ENCODE results near the gene SIGLEC15.
"Not testable (repeated sequence)": the region's sequence is repeated elsewhere in the genome, so short reads cannot be mapped to it uniquely, and the experiment has no call there.

The SIGLEC15 gene, protein sequence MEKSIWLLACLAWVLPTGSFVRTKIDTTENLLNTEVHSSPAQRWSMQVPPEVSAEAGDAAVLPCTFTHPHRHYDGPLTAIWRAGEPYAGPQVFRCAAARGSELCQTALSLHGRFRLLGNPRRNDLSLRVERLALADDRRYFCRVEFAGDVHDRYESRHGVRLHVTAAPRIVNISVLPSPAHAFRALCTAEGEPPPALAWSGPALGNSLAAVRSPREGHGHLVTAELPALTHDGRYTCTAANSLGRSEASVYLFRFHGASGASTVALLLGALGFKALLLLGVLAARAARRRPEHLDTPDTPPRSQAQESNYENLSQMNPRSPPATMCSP

DNA sequence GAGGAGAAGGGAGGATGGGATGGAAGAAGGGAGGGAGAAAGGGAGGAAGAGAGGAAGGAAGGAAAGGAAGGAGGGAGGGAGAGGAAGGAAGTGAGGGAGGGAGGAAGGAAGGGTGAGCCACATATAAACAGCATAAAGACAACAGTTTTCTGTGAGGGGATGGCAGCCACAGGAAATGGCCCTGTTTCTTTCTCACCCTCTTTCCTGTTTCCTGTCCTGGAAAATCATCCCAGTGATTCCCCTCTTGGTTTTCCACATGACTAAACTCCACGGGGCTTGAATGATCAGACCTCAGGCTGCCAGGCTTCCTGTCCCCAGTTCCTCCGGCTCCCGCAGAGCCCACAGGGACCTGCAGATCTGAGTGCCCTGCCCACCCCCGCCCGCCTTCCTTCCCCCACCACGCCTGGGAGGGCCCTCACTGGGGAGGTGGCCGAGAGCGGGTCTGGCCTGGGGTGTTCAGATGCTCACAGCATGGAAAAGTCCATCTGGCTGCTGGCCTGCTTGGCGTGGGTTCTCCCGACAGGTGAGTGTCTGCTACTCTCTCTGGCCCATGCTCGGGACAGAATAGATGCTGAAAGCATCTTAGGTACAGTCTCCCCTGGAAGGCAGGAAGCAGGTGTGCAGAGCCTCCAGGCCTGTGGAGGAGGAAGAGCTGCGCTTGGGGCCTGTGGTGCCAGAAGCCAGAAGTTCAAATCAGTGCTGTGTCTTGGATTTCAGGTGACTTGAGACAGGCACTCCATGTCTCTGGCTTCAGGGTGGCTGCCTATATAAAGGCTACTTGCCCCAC is at the start of gene SIGLEC15:
SIGLEC15 (plus strand) TSS at position 418 of the 787 bp plus-strand sequence; CDS start at position 472, 54 bp downstream.
- no peak for DNase-seq (ENCODE audit: low spot score)

DNA sequence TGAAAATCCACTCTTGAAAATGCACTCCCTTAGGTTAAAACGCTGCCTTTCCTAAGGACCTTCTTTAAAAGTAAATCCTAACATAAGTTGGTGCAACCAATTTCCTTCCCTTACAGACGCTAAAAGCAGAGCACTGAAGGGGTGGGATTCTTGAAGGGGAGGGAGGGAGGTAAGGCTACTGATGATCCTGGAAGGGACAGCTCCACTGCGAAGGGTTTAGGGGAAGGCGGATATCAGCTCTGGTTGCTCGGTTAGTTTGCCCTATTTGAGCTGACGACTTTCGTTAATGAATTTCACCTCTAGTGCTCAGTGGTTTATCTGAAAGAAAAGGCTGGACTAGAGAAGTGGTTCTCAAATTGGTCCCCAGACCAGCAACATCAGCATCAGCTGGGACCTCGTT is 49.7 kb upstream of the SIGLEC15 start:
- no peak for DNase-seq (ENCODE audit: low spot score)

DNA sequence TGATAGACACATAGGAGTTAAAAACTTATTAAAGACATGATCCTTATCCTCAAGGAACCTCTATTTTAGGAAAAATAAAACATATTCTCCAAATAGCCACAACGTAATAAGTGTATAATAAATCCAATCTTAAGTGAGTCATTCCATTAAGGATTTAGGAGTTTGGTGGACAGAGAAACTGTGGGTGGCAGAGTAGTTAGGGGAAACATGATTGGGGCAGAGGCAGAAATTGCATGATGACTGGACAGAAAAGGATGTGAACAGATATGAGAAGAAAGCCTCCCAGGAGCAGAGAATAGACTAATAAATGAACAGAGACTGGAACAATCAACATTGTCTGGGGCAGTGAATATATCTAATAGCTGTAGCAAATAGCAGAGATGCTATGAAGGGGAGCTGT is 48.1 kb upstream of the SIGLEC15 start:
- peak; percentile 82 for DNase-seq (ENCODE audit: low spot score)

DNA sequence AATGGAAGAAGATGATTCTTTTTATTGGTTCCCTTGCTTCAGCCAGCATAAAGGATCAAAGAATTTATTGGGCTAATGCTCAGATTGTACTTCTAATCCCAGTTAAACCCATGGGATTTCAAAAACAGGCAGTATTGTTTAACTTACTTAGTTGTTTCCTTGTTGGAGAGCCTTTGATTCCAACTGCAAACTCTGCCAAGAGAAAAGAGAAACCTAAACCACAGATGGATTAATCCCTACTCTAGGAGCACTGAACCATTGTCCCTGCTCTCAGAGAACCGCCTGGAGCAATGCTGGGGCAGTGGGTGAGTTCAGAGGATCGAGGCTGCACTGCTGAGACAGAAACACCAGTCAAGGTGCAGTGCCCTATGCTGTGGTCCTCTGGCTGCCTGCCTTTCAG is 44.9 kb upstream of the SIGLEC15 start:
- DNase-seq (ENCODE audit: low spot score) = no peak

DNA sequence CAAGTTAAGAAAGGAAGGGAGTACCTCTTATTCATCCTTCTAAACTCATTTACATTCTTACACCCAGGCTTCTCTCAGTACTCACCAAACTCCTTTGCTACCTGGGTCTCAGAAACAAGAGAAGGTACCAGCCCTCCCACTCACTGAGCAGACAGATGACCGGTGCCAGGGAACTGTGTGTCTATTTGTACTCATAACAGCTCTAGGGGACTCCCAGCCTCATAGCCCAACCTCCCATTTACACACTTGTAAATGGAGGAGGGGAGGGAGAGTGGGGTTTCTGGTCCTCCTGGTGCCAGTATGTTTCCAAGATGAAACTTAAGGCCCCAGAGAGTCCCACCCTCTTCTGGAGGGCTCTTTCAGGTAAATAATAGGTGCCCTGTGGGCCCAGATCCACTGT is 42.8 kb upstream of the SIGLEC15 start:
- DNase-seq (ENCODE audit: low spot score) = no peak

DNA sequence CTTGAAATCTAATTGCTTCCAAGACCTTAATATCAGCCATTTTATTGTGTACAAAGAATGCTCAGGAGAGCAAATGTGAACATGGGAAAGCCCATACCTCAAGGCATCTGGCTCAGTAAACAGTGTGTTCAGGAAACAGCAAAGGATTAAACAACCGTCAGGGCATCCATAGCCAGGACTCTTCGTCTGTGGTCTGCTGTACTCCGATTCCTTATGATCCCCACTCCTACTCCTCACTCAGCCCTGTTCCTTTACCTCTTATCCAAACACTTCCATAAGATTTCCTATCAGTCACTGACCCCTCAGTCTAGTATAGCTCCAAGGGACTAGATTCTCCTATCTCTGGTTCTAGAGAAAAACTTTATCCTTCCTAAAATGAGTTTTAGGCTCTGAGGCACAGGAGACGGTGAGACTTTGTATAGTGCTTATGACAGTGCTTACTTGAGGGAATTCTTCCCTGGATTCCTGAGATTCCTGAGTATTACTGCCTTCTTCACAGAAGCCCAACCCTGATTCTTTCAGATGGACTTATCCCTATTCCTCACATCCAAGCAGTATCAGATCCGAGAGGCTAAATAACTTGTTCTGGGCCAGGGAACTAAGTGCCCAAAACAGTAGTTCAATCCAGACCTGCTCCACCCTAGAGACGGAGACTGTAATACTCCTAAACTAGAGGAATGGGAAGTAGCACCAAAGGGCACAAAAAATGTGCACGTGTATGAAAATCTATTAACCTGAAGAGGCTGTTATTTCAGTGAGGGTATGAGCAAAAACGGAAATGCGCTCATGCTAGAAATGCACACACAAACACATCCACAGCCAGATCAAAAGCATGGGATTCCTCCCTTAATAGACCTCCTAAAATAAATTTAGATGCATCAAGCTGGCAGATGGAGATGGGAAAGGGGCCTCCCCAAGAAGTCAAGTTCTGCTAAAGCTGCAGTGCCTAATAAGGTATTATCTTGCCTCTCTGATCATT is 42.1 kb upstream of the SIGLEC15 start:
- DNase-seq (ENCODE audit: low spot score) = peak; percentile 71

DNA sequence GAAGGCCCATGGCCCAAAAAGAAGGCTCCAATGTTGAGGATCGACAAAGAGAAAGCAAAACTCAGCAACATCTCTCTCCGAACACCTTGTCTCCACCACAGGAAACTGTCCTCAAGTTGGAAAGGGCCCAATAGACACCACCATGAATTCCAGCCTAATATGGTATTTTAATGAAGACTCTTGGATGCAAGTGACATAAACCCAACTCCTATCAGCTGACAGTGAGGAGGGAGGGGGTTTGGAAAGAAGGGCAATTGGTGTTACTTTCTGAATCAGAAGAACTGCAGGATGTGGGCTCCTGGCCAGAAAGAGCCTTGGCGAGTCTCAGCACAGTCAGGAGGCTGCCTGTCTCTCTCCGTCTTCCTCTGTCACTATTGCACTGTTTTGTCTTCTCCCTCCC is 40.3 kb upstream of the SIGLEC15 start:
- no peak for DNase-seq (ENCODE audit: low spot score)

DNA sequence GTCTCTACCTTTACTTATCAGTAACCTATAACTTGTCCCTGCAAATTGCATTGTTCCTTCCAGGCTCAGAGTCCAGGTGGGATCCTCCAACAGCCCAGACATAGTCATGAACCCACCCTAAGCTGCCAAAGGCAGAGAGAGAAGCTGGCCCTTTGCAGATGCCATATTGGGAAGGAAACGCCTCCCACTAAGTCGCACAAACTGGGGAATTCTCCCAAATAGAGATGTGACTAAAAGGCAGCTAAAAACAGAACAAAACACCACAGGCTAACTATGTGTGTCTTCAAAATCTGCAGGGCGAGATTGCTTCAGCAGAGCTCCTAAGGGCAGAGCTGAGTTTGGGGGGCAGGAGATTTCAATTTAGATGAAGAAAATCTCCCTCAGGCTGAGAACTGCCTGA is 38.5 kb upstream of the SIGLEC15 start:
- DNase-seq (ENCODE audit: low spot score) = no peak

DNA sequence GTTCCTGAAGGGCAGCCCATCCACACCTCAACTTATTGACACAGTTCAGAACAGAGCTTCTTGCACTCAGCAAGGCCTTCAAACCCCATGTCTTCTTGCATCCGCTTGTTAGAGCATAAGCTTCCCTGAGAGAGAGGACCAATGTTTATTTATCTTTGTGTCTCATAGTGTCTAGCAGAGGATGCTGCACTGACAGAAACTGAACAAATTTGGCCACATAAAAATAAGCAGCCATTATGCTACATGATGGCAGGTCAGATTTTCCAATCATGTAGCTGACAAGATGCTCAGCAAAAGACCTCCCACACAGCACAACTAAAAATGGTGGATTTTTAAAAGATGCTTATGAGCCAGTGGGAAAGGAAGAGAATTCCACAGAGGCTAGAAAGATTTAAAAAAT is 38.1 kb upstream of the SIGLEC15 start:
- DNase-seq (ENCODE audit: low spot score) = no peak

DNA sequence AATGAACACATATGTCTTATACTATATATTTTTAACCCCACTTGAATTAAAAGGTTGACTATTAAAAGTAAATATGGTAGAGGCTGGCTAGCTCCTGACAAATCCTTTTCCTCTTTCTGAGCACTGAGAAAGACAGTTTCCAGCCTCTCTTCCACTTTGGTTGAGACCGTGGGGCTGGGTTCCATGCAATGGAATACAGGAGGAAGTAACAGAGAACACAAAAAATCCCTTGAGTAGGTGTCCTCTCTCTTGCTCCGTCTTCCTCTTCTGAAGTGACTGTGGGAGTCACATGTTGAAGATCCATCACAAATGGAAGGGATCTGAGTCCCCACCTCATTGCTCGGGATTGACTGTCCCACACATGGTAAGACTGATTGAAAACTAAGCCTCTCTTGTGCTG is 36.6 kb upstream of the SIGLEC15 start:
- DNase-seq (ENCODE audit: low spot score) = no peak

DNA sequence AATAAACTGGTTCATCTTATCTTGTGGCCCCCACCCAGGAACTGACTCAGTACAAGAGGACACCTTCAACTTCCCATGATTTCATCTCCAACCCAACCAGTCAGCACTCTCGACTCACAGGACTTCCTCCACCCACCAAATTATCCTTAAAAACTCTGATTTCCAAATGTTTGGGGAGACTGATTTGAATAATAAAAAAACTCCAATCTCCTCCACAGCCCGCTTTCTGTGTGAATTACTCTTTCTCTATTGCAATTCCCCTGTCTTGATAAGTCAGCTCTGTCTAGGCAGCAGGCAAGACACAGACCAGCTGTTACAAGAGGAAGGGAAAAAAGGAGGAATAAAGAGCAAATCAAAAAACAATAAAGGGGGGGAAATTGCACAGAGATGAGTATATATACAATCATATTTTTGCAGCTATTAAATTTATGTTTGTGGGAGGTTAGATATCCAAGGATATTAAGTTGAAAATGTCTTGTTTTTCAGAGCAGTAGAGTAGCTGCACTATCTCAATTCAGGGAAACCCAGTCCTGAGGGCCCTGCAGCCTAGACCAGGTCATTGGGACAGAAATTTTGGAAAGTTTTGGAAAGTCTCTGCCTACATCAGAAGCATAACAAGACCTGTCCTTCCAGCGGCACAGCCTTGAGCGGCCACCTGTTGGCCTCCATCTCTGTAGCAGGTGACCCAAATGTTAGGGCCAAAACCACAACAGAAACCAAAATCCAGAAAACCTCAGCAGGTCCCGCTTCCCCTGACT is 32.8 kb upstream of the SIGLEC15 start:
- no peak for DNase-seq (ENCODE audit: low spot score)

DNA sequence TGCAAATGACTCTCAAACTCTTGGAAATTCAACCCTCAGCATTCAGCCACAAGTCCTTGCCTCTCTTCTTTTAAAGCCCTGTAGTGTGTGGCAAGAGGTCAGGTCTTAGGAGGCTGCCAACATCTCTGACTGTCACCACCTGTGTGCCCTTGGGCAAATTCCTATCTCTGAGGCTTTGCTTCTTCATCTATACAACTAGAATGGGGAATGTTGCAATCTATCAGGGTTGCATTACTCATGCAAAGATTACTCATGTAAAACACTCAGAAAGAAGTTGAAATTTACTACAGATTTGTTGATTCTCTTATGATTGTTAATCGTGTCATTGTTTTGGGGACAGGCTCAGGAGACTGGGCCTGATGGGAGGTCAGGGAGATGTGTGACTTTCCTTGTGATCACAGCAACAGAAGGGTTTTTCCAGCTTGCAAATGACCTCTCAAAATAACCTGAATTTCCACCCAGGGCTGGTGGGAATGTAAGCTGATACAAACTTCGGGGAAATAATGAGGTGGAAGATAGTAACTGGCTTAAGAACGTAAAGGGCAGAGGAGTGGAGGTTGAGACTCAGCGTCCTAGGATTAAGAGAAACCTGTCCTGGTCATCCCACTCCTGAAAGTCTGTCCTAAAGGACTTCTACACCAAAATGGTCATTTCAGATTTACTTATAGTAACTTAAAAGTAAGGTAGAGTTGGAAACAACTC is 32.1 kb upstream of the SIGLEC15 start:
- peak; percentile 89 for DNase-seq (ENCODE audit: low spot score)

DNA sequence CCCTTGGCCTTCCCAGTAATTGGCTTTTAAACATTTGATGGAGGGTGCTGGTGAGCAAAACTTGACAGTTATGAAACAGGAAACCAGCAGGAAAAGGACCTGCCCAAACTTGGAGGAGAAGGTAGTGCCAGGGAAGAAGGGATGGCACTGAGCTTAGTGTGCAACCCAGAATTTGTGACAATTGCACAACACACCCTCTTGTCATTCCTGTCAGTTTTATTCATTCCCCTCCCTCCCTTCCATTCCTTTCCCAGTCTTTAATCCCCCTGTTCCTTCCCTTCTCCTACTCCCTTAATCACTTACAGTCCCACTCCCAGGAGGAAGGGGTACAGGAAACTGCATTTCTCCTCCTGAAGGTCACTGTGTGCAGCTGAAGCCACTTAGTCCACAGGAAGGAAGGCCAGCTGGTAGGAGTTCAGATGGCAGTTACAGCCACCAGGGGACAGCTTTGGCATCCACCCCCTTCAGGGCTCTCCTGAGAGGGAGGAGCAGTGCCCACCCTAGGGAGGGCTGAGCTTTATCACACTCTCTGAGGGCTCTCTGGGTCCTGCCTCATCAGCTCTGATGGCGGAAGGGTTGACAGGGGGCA is 24.0 kb upstream of the SIGLEC15 start:
- DNase-seq (ENCODE audit: low spot score) = peak; percentile 13

DNA sequence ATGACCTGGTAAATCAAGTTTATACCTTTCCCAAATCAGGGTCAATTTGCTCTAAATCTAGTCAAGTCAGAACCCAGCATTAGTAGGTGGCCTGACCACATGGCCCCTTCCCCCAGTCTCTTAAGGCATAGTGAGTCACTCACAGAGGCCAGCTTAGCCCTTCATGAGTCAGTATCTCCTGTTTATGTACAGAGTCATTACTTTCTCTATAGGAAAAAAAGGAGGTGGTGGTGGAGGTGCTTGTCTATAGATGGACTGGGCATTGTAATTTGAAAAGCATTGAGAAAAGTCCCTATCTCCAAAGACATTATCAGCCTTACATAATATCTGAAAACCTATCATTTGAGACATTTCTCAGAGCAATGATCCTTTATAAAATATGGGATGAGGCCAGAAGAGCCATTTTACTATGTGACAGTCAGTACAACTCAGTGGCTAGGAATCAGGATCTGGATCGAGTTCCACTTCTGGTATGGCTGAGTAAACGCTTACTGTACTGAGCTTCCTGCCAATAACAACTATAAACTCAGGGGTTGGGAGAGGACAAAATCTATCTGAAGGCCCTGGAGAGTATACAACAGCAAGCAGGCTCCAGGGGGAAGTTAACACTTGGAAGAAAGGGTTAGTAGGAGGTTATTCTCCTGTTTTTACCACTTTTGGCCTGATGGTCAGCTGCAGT is 22.5 kb upstream of the SIGLEC15 start:
- peak; percentile 90 for DNase-seq (ENCODE audit: low spot score)

DNA sequence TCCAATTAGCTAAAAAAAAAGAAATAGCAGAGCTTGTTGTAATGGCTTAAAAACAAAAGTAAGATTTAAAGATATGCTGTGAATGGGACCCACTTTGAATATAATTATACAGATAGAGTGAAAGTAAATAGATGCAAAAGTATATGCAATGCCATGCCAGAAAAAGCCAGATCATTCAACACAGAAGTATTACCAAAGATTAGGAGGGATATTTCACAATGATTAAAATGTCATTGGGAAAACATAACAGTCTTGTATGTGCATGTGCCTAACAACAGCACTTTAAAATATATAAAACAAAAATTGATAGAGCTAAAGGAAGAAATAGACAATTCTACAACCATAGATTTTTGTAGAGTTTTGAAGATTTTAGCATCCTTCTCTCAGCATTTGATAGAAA is 19.9 kb upstream of the SIGLEC15 start:
- DNase-seq (ENCODE audit: low spot score) = no peak

DNA sequence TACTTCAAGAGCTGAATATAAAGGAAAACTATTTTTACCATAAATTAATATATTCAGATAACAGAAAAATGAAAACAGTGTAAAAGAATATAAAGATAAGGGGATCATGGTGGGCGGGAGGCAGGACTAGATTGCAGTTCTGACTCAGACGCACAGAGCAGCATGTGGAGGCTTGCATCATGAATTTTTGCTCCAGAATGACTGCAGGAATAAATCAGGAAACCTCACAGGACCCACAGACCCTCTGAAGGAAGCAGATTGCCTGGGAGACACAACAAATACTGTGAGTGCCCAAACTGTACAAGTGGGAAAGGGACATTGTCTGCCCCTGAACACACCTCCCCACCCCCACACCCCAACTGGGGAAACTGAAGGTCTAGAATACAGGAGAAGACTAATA is 19.2 kb upstream of the SIGLEC15 start:
- DNase-seq (ENCODE audit: low spot score) = no peak

DNA sequence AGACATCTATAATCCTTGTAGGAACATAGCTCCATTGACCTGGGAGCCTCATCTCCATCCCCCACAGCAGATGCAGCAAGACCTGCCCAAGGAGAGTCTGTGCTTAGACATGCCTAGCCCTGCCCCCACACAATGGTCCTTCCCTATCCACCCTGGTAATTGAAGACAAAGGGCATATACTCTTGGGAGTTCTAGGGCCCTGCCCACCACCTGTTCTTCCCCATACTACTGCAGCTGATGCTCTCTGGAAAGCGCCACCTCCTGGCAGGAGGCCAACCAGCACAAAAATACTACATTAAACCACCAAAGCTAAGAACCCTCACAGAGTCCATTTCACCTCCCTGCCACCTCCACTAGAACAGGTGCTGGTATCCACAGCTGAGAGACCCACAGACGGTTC is 18.3 kb upstream of the SIGLEC15 start:
- DNase-seq (ENCODE audit: low spot score) = not testable (repeated sequence)

DNA sequence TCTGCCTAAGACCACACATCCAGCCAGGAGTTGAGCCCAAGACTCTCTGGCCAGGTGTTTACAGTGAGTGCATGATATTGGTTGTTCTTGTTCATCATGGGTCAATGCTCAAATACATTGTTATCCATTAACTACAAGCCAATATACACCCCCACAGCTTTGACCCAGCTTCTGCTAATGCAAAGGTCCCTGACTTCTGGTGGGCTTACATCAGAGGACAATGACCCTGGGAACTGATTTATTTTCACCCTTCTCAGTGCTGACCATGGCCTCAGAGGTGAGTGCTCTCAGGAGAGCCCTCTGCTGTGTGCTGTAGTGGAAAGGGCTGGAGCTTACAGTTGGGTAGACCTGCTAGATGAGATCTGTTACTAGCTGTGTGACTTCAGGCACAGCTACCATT is 10.7 kb upstream of the SIGLEC15 start:
- DNase-seq (ENCODE audit: low spot score) = not testable (repeated sequence)

DNA sequence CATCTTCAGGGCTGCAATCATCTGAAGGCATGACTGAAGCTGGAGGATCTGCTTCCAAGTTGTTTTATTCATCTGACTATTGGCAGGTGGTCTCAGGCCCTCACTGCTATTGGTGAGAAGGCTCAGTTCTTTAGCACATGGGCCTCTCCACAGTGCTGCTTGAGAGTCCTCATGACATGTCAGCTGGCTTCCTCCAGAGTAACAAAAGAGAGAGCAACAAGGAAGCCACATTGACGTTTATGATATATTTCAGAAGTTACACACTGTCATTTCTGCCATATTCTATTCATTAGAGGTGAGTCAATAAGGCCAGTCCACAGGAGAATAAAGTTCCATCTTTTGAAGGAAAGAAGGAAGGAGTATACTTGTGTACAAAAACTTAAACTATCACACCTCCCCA is 7.9 kb upstream of the SIGLEC15 start:
- DNase-seq (ENCODE audit: low spot score) = no peak

DNA sequence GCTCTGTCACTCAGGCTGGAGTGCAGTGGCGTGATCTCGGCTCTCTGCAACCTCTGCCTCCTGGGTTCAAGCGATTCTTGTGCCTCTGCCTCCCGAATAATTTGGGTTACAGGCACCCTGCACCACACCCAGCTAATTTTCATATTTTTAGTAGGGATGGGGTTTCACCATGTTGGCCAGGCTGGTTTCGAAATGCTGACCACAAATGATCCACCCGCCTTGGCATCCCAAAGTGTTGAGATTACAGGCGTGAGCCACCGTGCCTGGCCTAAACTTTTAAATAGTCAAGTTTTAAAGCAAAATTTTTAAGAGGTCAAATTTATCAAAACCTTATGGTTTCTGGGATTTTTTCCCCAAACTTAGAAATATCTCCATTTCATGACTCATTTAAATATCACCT is 6.7 kb upstream of the SIGLEC15 start:
- DNase-seq (ENCODE audit: low spot score) = not testable (repeated sequence)
